Measurements from ENCODE around the gene TSC22D4.
"Not testable (repeated sequence)": the region's sequence is repeated elsewhere in the genome, so short reads cannot be mapped to it uniquely, and the experiment has no call there.

TSC22D4 gene

DNA sequence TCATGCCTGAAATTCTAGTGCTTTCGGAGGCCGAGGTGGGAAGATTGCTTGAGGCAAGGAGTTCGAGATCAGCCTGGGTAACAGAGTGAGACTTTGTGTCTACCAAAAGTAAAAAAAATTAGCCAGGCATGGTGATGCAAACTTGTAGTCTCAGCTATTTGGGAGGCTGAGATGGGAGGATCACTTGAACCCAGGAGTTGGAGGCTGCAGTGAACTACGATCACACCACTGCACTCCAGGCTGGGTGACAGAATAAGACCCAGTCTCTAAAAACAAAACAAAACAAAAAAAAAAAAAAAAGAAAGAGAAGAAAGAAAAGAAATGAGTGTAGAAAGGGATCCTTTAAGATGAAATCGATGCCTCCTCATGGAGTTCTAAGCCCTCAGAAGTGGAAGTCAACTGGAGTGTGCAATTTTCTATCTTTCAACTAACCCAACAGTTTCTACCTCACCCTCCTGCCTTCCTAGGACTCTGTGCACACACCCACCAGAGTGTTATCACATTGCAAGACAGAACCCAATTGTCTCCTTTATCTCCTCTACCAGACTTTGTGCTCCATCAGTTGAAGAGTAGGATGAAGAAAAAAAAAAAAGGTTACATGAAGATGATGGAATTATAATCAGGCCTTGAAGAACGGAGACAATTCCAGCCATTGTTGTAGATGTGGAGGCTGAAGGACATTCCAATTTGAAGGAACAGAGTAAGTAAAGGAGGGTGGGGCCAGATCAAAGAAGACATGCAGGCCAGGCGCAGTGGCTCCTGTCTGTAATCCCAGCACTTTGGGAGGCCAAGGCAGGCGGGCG lies 31.6 kb upstream of the TSC22D4 start:
- TF ChIP-seq JUND (IDR thresholded peaks at IDR 0.05; ENCODE audit: low read depth) = no peak
- no peak for DNase-seq (ENCODE audit: low read depth in 1 of 2, low spot score in 1 of 2)
- in situ Hi-C loops (cut with HindIII; ENCODE audit: low pct_unique_long_range_greater_than_20kb, low sequenced_read_pairs) = no loop called here

DNA sequence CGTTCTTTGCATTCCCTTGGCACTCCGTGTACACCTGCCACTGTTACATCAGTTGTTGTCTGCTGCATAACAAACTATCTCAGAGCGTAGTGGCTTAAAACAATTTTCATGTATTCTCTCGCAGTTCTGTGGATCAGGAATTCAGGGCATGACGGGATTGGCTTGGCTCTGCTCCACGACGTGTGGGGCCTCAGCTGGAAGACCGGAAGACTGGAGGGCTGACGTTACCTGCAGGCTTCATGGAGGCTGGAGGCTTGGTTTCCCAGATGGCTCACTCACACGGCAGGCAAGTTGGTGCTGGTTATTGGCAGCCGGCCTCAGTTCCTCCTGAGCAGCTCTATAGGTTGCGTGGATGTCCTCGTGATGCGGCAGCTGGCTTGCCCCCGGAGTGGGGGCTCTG lies 30.2 kb upstream of the TSC22D4 start:
- no peak for TF ChIP-seq JUND (IDR thresholded peaks at IDR 0.05; ENCODE audit: low read depth)
- in situ Hi-C loops (cut with HindIII; ENCODE audit: low pct_unique_long_range_greater_than_20kb, low sequenced_read_pairs) = no loop called here
- DNase-seq (ENCODE audit: low read depth in 1 of 2, low spot score in 1 of 2) = no peak

DNA sequence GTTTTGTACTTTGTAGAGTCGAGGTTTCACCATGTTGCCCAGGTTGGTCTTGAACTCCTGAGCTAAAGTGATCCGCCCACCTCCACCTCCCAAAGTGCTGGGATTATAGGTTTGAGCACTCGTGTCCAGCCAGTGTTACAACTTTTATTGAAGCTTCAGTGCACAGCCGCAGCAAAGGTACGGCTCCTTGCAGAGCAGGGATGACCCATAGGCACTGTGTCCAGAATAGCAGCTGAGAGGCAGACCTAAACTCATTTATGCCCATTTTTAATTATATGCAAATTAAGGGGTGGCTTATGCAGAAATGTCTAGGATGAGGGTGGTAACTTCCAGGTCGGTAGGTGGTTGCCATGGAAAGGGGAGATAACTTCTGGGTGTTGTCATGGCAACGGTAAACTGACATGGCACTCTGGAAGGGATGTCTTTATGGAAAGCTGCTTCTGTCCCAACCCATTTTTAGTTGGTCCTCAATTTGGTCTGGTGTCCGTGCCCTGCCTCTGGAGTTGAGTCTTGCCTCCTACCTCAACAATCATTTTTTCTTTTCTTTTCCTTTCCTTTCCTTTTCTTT lies 27.4 kb upstream of the TSC22D4 start:
- no peak for TF ChIP-seq JUND (IDR thresholded peaks at IDR 0.05; ENCODE audit: low read depth)
- in situ Hi-C loops (cut with HindIII; ENCODE audit: low pct_unique_long_range_greater_than_20kb, low sequenced_read_pairs) = no loop called here
- no peak for DNase-seq (ENCODE audit: low read depth in 1 of 2, low spot score in 1 of 2)

DNA sequence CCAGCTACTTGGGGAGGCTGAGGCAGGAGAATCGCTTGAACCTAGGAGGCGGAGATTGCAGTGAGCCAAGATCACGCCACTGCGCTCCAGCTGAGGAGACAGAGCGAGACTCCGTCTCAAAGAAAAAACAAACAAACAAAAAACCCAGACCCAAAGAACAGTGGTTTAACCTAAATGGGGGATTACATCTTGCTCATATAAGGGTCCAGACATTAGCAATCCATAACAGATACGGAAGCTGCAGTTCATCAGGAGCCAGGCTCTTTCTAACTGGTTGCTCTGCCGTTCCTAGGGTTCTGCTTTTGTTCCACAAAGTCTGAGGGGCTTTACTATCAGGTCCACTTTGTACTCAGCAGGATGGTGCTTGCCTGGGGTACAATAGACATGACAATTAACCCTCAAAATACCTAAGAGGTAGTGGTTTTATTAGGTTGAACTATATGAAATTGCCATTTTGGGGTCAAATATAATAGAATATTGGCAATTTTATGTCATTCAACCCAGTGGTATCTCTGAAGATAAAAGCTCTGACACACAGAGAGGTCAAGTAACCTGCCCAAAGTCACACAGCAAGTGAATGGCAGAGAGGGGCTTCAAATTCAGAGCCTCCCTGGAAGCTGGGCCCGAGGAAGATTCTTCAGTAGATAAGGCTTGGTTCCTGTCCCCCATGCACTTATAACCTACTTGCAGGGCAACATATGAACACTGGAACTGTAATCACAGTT lies 26.0 kb upstream of the TSC22D4 start:
- TF ChIP-seq JUND (IDR thresholded peaks at IDR 0.05; ENCODE audit: low read depth) = no peak

DNA sequence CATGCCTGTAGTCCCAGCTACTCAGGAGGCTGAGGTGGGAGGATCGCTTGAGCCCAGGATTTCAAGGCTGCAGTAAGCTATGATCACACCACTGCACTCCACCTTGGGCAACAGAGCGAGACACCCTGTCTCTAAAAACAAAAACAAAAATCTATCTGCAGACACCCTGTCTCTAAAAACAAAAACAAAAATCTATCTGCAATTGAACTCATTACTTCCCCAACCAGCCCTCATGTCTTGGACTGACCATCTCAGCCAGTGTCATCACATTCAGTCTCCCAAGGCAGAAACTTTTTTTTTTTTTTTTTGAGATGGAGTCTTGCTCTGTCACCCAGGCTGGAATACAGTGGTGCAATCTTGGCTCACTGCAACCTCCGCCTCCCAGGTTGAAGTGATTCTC lies 25.0 kb upstream of the TSC22D4 start:
- in situ Hi-C loops (cut with HindIII; ENCODE audit: low pct_unique_long_range_greater_than_20kb, low sequenced_read_pairs); DNase-seq (ENCODE audit: low read depth in 1 of 2, low spot score in 1 of 2): not testable (repeated sequence)

More for the DNA sequence above, 26.0 kb upstream of the TSC22D4 start:
- no peak for DNase-seq (ENCODE audit: low read depth in 1 of 2, low spot score in 1 of 2)
- in situ Hi-C loops (cut with HindIII; ENCODE audit: low pct_unique_long_range_greater_than_20kb, low sequenced_read_pairs) = no loop called here

DNA sequence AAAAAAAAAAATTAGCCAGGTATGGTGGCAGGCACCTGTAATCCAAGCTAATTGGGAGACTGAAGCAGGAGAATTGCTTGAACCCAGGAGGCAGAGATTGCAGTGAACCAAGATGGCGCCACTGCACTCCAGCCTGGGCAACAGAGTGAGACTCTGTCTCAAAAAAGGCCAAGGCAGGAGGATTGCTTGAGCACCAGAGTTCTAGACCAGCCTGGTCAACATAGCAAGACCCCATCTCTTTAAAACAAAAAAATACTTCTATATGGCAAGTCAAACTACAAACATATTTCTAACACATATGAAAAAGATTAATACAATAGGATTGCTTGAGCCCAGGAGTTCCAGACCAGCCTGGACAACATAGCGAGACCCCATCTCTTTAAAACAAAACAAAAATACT lies 21.7 kb upstream of the TSC22D4 start:
- in situ Hi-C loops (cut with HindIII; ENCODE audit: low pct_unique_long_range_greater_than_20kb, low sequenced_read_pairs); DNase-seq (ENCODE audit: low read depth in 1 of 2, low spot score in 1 of 2): not testable (repeated sequence)

DNA sequence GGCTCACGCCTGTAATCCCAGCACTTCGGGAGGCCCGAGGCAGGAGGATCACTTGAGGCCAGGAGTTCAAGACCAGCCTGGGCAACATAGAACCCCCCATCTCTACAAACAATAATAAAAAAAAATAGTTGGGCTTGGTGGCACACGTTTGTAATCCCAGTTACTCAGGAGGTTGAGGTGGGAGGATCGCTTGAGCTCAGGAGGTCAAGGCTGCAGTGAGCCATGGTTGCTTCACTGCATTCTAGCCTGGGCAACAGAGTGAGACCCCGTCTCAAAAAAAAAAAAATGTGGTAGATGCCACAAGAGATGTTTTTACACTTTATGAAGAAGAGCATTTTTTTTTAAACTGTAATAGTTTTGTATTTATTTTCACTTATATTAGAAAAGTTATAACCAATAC lies 17.5 kb upstream of the TSC22D4 start:
- in situ Hi-C loops (cut with HindIII; ENCODE audit: low pct_unique_long_range_greater_than_20kb, low sequenced_read_pairs) = no loop called here
- no peak for TF ChIP-seq JUND (IDR thresholded peaks at IDR 0.05; ENCODE audit: low read depth)
- DNase-seq (ENCODE audit: low read depth in 1 of 2, low spot score in 1 of 2) = no peak

DNA sequence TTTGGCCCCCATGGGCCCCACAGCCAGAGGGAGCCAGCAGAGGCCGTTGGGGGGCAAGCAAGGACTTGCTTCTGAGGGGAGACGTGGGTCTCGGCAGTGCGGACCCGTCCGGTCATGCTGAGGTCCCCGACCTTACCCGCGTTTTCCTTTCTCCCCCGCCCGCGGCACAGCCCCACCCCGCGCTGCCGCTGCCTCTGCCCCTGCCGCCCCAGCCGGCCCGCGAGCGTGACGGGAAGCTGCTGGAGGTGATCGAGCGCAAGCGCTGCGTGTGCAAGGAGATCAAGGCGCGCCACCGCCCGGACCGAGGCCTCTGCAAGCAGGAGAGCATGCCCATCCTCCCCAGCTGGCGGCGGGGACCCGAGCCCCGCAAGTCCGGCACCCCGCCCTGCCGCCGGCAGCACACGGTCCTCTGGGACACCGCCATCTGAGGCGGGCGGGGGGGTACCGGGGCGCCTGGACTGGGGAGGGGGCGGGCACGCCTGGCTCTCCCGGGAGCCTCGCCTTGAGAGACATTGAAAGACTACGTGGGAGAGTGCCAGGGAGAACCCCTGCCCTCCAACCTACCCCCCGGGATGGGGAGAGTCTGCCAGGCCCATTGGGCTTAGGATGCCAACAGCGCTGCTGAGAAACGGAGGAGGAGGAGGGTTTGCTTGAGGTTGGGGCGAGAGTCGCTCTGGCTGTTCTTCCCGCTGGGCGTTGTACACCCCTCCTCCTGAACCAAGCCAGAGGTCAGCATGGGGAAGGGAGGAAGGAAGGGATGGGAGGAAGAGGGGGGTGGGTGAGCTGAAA lies 14.7 kb upstream of the TSC22D4 start:
- no peak for DNase-seq (ENCODE audit: low read depth in 1 of 2, low spot score in 1 of 2)
- in situ Hi-C loops (cut with HindIII; ENCODE audit: low pct_unique_long_range_greater_than_20kb, low sequenced_read_pairs) = no loop called here
- TF ChIP-seq JUND (IDR thresholded peaks at IDR 0.05; ENCODE audit: low read depth) = no peak

DNA sequence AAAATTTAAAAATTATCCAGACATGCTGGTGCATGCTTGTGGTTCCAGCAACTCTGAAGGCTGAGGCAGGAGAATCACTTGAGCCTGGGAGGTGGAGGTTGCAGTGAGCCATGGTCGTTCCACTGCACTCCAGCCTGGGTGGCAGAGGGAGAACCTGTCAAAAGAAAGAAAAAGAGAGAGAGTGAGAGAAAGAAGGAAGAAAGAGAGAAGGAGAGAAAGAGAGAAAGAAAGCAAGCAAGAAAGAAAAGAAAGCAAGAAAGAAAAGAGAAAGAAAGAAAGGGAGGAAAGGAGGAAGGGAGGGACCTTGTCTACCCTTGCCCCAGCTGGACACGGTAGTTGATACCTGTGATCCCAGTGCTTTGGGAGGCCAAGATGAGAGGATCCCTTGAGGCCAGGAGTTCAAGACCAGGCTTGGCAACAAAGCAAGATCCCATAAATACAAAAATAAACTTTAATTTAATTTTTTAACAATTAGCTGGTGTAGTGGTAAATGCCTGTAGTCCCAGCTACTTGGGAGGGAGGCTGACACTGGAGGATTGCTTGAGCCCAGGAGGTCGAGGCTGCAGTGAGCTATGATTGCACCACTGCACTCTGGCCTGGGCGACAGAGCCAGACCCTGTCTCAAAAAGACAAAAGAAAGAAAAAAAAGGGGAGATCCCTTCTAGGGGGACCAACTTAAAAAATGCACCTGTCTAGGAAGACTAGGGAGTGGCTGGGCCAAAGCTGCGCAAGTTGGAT lies 13.9 kb upstream of the TSC22D4 start:
- in situ Hi-C loops (cut with HindIII; ENCODE audit: low pct_unique_long_range_greater_than_20kb, low sequenced_read_pairs) = no loop called here
- no peak for DNase-seq (ENCODE audit: low read depth in 1 of 2, low spot score in 1 of 2)

DNA sequence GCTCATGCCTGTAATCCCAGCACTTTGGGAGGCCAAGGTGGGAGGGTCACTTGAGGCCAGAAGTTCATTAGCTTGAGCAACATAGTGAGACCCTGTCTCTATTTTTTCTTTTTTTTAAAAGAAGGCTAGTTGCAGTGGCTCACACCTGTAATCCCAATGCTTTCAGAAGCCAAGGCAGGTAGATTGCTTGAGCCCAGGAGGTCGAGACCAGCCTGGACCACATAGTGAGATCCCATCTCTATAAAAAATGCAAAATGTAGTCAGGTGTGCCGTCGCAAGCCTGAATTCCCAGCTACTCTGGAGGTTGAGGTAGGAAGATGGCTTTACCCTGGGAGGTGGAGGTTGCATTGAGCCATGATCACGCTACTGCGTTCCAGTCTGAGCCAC lies 12.2 kb upstream of the TSC22D4 start:
- no peak for DNase-seq (ENCODE audit: low read depth in 1 of 2, low spot score in 1 of 2)
- TF ChIP-seq JUND (IDR thresholded peaks at IDR 0.05; ENCODE audit: low read depth) = no peak
- in situ Hi-C loops (cut with HindIII; ENCODE audit: low pct_unique_long_range_greater_than_20kb, low sequenced_read_pairs) = no loop called here

More for the DNA sequence above, 13.9 kb upstream of the TSC22D4 start:
- TF ChIP-seq JUND (IDR thresholded peaks at IDR 0.05; ENCODE audit: low read depth) = no peak

DNA sequence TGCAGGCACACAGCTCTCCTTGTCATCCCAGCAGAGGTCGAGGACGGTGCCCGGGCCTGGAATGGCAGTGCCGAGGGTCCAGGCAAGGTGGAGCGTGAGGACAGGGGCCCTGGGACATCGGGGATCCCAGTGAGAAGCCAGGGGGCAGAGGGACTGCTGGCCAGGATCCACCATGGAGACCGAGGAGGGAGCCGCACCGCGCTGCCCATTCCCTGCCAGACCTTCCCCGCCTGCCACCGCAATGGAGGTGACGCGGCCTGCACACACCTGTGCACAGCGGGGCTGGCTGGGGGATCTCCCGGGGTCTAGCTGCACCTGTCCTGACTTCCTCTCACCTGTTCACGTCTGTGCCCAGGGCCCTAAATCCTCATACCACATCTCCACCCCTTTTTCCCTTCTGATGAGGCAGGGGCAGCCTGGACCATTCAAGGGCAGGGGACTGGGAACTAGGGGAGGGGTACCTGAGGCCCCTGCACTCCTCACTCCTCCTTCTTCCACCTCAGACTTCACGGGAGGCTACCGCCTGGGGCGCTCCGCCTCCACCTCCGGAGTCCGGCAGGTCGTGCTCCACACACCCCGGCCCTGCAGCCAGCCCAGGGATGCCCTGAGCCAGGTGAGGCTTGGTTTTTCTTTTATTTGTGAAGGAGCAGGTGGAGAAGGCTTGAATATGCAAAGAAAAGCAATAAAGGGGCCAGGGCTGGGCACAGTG lies 11.6 kb upstream of the TSC22D4 start:
- in situ Hi-C loops (cut with HindIII; ENCODE audit: low pct_unique_long_range_greater_than_20kb, low sequenced_read_pairs) = no loop called here
- no peak for DNase-seq (ENCODE audit: low read depth in 1 of 2, low spot score in 1 of 2)
- no peak for TF ChIP-seq JUND (IDR thresholded peaks at IDR 0.05; ENCODE audit: low read depth)

Data from T47D (cell line).